Measurements from ENCODE around the gene PRLR. TPM values are rescaled to one million over a fixed set of nuclear protein-coding genes. Genes with fewer than 3 reads are reported as not detected.

PRLR gene
- total and polyA plus RNA-seq, 2 experiments from 2014 or later = 0.31 to 2.2 TPM

DNA sequence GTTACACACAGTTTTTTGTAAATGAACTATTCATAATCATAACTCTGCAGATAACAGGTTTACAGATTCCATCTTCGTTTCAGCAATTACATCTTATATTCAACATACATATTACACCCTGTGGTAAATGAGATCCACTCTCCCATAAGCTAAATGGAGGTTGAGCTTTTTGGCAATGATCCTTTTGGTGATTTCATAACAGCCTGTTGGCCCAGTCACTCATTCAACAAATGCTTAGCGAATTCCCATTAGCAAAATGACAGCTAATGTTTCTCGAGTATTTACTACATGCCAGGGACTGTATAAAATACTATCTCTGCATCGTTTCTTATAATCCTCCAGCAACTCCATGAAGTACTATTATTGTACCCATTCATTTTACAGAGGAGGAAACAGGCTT is 157.1 kb downstream of the PRLR start:
- H3K4me1 ChIP-seq (ENCODE audit: insufficient read depth) = no peaks in the 10 kb centered on the region
- DNase-seq (ENCODE audit: low spot score) (no peak), ATAC-seq (no peak)
- no peak overlapping the region for H3K4me3 ChIP-seq
- no peaks in the 10 kb centered on the region for H3K27me3 Mint-ChIP-seq (ENCODE audit: insufficient read depth, low read depth, poor library complexity)
- no peak overlapping the region for H2AFZ ChIP-seq
- TF ChIP-seq JUNB (IDR thresholded peaks at IDR 0.05; ENCODE audit: unreplicated experiment) = no peak
- H3K27ac ChIP-seq (ENCODE audit: low read depth) = no peak overlapping the region
- no peaks in the 10 kb centered on the region for H3K79me2 ChIP-seq (replicated peaks; ENCODE audit: insufficient read depth)
- H3K4me2 ChIP-seq = no peak overlapping the region
- no peaks in the 10 kb centered on the region for H3K27me3 ChIP-seq (ENCODE audit: insufficient read depth)
- H3K9me2 ChIP-seq (ENCODE audit: insufficient read depth) = 0 out of 2 replicates have a peak, but pooled peaks cover 3% of the 10 kb centered on the region
- peaks cover 3% of the 10 kb centered on the region; the same call in 1 of the 3 replicates for H3K36me3 Mint-ChIP-seq (ENCODE audit: low read depth)
- no peaks in the 10 kb centered on the region for H3F3A ChIP-seq (replicated peaks; ENCODE audit: low read depth)
- no peak overlapping the region for H3K4me3 Mint-ChIP-seq
- no peaks in the 10 kb centered on the region for H4K20me1 ChIP-seq (replicated peaks; ENCODE audit: insufficient read depth)
- H3K9me3 Mint-ChIP-seq = peaks cover 14% of the 10 kb centered on the region; the same call in 1 of the 3 replicates
- H3K27ac Mint-ChIP-seq = no peak overlapping the region
- no peaks in the 10 kb centered on the region for H3K36me3 ChIP-seq (ENCODE audit: insufficient read depth)
- H3K4me1 Mint-ChIP-seq = 0 out of 3 replicates have a peak, but pooled peaks cover 4% of the 10 kb centered on the region

DNA sequence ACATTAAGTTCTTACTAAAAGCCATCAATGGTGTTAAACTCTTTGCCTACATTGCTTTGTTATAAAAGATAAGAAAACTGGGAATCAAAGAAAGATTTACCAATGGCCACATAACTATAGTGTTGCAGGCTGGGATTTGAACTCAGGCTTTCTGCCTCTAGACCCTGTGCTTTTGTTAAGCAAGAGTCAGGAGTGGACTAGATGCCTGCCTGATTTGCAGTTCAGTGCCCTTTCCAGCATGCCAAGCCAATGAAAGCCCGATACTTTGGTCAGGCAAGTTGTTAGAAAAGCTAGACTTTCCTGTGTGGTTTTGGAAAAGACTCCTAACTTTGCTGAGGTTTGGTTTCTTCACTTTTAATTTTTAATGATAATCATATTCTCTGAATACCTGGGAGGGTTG is 161.1 kb downstream of the PRLR start:
- Histone ChIP-seq H3F3A (replicated peaks; ENCODE audit: low read depth) (no peaks in the 10 kb centered on the region), H3K4me3 (no peak overlapping the region), H3K4me2 (no peak overlapping the region), H4K20me1 (replicated peaks; ENCODE audit: insufficient read depth) (no peaks in the 10 kb centered on the region), H3K79me2 (replicated peaks; ENCODE audit: insufficient read depth) (no peaks in the 10 kb centered on the region), H2AFZ (no peak overlapping the region), H3K27ac (ENCODE audit: low read depth) (no peak overlapping the region), H3K9me2 (ENCODE audit: insufficient read depth) (no peaks in the 10 kb centered on the region), H3K27me3 (ENCODE audit: insufficient read depth) (no peaks in the 10 kb centered on the region), H3K4me1 (ENCODE audit: insufficient read depth) (no peaks in the 10 kb centered on the region), H3K36me3 (ENCODE audit: insufficient read depth) (no peaks in the 10 kb centered on the region)
- peaks cover 5% of the 10 kb centered on the region for H3K27me3 Mint-ChIP-seq (ENCODE audit: insufficient read depth, low read depth, poor library complexity)
- H3K4me1 Mint-ChIP-seq = no peaks in the 10 kb centered on the region
- H3K27ac Mint-ChIP-seq = no peak overlapping the region
- ATAC-seq = no peak
- no peaks in the 10 kb centered on the region for H3K36me3 Mint-ChIP-seq (ENCODE audit: low read depth)
- DNase-seq (ENCODE audit: low spot score) = no peak
- H3K4me3 Mint-ChIP-seq = no peak overlapping the region
- H3K9me3 Mint-ChIP-seq = peaks cover 4% of the 10 kb centered on the region; the same call in 1 of the 3 replicates
- TF ChIP-seq ZNF114 (CRISPR knock-in tag; IDR thresholded peaks at IDR 0.05) (no peak), ZNF331 (CRISPR knock-in tag; IDR thresholded peaks at IDR 0.05; ENCODE audit: low read depth) (no peak), ETS1 (IDR thresholded peaks at IDR 0.05) (no peak), STAT1 (IDR thresholded peaks at IDR 0.05; ENCODE audit: unreplicated experiment) (no peak), ZNF462 (CRISPR knock-in tag; IDR thresholded peaks at IDR 0.05) (no peak), JUNB (IDR thresholded peaks at IDR 0.05; ENCODE audit: unreplicated experiment) (no peak), NANOG (IDR thresholded peaks at IDR 0.05; ENCODE audit: borderline replicate concordance) (no peak), POLR2AphosphoS5 (IDR thresholded peaks at IDR 0.05; ENCODE audit: low read depth) (no peak)
- TF ChIP-seq, protein P1, sequence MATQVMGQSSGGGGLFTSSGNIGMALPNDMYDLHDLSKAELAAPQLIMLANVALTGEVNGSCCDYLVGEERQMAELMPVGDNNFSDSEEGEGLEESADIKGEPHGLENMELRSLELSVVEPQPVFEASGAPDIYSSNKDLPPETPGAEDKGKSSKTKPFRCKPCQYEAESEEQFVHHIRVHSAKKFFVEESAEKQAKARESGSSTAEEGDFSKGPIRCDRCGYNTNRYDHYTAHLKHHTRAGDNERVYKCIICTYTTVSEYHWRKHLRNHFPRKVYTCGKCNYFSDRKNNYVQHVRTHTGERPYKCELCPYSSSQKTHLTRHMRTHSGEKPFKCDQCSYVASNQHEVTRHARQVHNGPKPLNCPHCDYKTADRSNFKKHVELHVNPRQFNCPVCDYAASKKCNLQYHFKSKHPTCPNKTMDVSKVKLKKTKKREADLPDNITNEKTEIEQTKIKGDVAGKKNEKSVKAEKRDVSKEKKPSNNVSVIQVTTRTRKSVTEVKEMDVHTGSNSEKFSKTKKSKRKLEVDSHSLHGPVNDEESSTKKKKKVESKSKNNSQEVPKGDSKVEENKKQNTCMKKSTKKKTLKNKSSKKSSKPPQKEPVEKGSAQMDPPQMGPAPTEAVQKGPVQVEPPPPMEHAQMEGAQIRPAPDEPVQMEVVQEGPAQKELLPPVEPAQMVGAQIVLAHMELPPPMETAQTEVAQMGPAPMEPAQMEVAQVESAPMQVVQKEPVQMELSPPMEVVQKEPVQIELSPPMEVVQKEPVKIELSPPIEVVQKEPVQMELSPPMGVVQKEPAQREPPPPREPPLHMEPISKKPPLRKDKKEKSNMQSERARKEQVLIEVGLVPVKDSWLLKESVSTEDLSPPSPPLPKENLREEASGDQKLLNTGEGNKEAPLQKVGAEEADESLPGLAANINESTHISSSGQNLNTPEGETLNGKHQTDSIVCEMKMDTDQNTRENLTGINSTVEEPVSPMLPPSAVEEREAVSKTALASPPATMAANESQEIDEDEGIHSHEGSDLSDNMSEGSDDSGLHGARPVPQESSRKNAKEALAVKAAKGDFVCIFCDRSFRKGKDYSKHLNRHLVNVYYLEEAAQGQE (IDR thresholded peaks at IDR 0.05; ENCODE audit: unreplicated experiment) = no peak
- TF ChIP-seq, protein P2, sequence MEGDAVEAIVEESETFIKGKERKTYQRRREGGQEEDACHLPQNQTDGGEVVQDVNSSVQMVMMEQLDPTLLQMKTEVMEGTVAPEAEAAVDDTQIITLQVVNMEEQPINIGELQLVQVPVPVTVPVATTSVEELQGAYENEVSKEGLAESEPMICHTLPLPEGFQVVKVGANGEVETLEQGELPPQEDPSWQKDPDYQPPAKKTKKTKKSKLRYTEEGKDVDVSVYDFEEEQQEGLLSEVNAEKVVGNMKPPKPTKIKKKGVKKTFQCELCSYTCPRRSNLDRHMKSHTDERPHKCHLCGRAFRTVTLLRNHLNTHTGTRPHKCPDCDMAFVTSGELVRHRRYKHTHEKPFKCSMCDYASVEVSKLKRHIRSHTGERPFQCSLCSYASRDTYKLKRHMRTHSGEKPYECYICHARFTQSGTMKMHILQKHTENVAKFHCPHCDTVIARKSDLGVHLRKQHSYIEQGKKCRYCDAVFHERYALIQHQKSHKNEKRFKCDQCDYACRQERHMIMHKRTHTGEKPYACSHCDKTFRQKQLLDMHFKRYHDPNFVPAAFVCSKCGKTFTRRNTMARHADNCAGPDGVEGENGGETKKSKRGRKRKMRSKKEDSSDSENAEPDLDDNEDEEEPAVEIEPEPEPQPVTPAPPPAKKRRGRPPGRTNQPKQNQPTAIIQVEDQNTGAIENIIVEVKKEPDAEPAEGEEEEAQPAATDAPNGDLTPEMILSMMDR (conservative IDR thresholded peaks at IDR 0.05; ENCODE audit: low read depth in 2 of 2) = no peak
